GM12873 (cell line): ENCODE data around the gene RP9.

Source experiments
- TF ChIP-seq, protein P1 (sequence below): IDR thresholded peaks from 2 replicates; pipeline ENCODE4 v1.5.1; 2012; ENCODE audit warnings: low read depth, mild to moderate bottlenecking, moderate library complexity, low read length, control low read depth; ENCODE audit not compliant: insufficient read depth; ENCODE audit errors: missing control alignments

The RP9 gene

DNA sequence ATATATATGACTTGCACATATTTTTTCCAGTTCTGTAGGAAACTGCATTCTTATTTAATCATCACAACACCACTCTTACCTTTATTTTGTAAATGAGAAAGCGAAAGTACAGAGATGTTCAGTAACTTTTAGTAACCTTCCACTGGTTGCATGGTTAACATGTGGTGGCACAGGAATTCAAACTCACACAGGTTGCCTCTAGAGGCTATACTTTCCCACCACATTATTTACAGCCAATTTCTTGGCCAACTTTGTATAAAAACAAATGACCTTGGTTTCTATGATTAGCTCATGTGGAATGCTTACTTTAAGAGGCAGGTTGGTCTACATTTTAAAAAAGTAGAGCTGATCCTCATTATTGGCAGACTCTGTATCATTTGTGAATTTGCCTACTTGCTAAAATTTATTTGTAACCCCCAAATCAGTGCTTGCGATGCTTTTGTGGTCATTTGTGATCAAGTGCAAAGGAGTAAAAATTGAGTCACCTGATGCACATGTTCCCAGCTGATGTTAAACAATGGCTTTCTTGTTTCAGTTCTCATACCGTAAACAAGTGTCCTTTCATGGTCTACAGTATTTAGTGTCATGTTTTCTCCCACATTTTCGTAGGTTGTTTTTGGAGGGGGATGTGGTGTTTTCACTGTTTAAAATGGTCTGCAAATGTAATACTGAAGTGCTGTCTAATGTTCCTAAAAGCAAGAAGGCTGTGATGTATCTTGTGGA lies 35.0 kb upstream of the RP9 start:
- TF ChIP-seq, protein P1, sequence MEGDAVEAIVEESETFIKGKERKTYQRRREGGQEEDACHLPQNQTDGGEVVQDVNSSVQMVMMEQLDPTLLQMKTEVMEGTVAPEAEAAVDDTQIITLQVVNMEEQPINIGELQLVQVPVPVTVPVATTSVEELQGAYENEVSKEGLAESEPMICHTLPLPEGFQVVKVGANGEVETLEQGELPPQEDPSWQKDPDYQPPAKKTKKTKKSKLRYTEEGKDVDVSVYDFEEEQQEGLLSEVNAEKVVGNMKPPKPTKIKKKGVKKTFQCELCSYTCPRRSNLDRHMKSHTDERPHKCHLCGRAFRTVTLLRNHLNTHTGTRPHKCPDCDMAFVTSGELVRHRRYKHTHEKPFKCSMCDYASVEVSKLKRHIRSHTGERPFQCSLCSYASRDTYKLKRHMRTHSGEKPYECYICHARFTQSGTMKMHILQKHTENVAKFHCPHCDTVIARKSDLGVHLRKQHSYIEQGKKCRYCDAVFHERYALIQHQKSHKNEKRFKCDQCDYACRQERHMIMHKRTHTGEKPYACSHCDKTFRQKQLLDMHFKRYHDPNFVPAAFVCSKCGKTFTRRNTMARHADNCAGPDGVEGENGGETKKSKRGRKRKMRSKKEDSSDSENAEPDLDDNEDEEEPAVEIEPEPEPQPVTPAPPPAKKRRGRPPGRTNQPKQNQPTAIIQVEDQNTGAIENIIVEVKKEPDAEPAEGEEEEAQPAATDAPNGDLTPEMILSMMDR: no peak

DNA sequence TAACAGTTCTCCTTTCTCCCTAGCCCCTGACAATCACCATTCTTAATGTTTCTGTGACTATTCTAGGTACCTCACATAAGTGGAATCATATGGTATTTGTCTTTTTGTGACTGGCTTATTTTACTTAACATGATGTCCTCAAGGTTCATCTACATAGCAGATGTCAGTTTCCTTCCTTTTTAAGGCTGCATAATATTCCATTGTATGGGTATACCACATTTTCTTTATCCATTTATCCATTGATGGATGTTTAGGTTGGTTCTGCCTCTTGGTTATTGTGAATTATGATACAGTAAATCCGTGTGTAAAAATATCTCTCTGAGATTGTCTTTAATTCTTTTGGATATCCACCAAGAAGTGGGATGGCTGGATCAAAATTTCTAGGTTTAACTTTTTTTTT lies 33.4 kb upstream of the RP9 start:
- TF ChIP-seq, protein P1: no peak

DNA sequence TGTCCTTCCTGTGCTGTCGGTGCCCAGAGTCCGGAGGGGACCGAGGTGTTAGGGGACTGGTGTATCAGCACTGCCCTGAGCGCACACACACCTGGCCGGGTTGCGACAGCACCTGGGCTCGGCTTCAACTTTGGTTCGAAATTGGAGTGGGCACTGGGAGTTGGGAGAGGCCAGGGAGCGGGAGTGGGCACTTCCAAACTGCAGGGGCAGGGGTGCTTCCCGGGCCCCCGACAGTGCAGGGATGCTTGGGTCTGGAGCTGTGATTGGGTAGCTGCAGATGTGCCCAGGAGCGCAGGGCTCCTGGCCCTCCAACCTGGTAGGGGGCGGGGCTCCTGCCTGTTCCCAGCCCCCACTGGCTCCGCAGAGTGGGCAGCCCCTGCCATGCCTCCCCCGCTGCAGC lies 27.9 kb upstream of the RP9 start:
- TF ChIP-seq, protein P1: no peak

GRCh38 chr7:33130184-33130583 lies 21.0 kb upstream of the RP9 start:
- TF ChIP-seq, protein P1: no peak

DNA sequence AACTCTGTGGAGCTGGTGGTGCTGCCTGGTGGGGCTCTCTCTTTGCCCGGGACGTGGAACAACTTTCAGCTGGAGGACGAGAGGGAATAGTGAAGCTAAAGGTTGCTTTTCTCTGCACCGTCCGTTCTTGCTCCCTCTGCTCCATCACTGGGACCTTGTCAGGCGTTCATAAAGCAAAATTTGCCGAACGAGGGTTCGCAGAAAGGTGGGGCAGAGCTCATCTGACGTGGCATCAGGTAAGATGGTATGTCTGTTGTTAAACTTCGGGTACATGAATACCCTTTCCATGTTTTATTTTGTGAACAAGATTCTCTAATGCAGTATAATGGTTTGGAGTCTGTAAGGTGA lies 20.6 kb upstream of the RP9 start:
- TF ChIP-seq, protein P1: no peak

DNA sequence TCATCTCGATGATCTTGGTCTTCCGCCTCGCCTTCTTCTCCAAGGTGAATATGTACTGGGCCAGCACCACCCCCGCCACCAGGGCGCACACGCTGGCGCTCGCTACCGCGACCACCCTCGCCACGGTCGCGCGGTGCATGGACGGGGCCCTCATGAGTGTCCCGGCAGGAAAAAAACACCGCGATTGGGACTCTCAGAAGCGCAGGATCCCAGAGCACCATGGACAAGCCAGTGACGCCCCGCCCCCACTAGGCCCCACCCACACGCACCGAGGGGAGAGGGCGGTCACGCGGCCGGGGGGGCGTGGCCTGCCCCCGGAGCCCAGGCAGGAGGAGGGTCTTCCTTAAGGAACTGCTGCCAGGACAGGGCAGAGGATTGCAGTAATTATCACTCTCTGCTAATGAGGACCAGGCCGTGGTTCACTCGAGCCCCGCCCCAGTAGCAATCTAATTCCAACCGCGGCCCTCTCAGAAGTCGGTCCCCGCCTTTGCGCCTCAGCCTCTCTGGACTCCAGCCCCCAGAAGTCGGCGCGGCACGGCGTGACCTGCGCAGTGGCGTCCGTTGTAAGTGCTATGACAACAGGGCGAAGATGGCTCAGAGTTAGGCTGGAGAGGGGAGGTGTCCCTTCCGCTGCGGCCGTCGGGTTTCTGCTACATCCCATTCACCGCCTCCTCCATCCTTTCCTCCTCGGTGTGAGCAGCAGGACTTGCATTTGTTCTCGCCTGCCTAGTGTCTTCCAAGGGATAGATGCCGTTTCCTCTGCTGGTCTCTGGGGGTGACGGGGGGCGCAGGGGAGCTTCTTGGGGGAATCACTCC lies 20.0 kb upstream of the RP9 start, which contains the start of gene BBS9:
Gene BBS9, plus strand, starts transcription at position 575 of the 816 bp plus-strand sequence. CDS start 16,689 bp downstream, outside the sequence.
- TF ChIP-seq, protein P1: peak; percentile 13

DNA sequence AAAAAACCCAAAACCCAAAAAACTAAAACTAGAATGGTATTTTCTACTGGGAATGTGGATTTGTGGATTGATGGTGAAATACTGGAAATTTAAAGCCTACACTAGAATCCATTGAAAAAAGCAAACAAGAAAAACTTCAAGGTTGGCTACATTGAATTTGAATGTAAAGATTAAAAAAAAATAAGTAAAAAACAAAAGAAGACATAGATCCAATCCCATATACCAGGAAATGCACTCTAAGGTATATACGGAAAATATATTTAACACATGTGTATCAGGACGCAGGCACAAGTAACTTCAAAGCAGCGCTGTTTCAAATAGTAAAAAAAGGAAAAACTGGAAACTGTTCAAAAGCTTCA lies 19.4 kb upstream of the RP9 start:
- TF ChIP-seq, protein P1: no peak
